ENCODE results near the gene LRRC10B.

Gene LRRC10B

DNA sequence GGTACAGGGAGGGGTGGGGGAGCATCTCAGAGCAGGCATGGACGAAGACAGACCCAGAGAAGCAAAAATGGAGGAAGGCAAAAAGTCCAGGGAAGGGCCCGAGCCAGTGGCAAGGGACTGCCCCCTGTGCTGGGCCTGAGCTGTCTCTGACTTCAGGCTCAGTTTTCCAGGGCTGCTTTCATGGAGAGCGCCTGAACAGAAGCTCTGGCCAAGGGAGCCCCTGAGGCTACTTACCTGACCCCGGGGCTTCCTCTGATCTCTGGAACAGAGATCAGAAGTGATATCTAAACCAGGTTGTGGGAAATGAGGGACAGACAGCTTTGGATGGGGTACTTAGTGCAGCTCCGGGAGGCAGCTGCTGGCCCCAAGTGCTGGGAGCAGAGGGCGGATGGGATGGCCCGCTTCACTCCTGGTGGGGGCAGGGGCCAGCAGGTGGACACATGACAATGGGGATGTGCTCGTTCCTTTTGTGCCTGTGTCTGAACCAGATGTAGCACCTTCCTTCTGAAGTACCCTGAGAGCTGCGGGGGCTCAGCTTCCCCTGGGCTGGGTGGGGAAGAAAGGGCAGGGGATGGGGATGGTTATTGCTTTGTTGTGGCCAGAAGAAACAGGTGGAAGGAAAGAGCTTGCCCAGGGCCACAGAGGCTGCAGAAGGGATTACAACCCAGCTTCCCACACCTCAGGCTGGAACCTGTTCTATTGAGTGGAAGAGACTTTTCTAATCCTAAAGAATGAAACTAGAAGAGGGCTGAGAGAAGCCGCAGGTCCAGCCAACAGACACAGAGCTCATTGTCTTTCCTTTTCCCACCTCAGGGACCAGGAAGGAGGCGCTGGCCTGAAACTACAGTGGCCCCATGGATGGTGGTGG lies 5.7 kb downstream of the LRRC10B start:
- DNase-seq (ENCODE audit: low read depth, low spot score): no peak
- H3K4me3 ChIP-seq (ENCODE audit: low read depth, low read length): no peak overlapping the region
- in situ Hi-C loops (cut with HindIII; ENCODE audit: low sequenced_read_pairs): no loop called here
- TF ChIP-seq, protein P1, sequence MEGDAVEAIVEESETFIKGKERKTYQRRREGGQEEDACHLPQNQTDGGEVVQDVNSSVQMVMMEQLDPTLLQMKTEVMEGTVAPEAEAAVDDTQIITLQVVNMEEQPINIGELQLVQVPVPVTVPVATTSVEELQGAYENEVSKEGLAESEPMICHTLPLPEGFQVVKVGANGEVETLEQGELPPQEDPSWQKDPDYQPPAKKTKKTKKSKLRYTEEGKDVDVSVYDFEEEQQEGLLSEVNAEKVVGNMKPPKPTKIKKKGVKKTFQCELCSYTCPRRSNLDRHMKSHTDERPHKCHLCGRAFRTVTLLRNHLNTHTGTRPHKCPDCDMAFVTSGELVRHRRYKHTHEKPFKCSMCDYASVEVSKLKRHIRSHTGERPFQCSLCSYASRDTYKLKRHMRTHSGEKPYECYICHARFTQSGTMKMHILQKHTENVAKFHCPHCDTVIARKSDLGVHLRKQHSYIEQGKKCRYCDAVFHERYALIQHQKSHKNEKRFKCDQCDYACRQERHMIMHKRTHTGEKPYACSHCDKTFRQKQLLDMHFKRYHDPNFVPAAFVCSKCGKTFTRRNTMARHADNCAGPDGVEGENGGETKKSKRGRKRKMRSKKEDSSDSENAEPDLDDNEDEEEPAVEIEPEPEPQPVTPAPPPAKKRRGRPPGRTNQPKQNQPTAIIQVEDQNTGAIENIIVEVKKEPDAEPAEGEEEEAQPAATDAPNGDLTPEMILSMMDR (IDR thresholded peaks at IDR 0.05; ENCODE audit: low read depth, low read length): no peak

DNA sequence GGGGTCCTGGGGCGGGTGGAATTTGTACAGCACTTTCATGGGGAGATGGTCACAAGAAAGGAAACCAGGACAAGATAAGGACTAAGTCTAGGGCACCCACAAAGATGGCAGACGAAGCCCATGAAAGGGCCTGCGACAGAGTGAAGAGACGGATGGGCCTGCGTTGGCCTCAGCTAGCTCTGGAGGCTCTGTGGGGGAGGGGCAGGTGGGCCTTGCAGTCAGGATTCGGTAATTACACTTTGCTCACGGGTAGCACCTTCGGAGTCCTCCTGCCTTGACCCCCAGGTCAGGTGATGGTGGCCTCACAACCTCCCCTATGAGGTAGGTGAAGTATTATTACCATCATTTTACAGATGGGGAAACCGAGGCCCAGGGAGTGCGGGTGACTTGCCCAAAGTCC lies 7.1 kb downstream of the LRRC10B start:
- DNase-seq (ENCODE audit: low read depth, low spot score): no peak
- H3K4me3 ChIP-seq (ENCODE audit: low read depth, low read length): no peak overlapping the region
- TF ChIP-seq, protein P1 (IDR thresholded peaks at IDR 0.05; ENCODE audit: low read depth, low read length): no peak
- in situ Hi-C loops (cut with HindIII; ENCODE audit: low sequenced_read_pairs): no loop called here

DNA sequence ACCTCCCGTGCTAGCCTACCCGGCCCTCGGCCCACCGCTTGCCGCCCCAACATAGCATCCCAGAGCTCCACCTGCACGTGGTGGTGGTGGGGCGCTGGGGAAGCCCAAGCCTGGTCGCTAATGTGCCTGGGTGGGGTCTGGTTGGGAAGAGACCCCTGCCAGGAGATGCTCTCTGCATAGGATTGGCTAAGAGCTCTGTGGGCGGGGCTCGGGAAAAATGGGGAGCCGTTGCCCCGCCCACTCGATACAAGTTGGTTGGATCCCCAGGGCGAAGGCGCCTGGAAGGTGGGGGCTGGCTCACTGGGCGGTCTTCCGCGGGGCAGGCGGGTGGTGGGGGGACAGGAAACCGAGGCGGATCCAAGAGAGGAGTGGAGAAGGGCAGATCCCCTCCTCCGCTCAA lies 7.6 kb downstream of the LRRC10B start:
- TF ChIP-seq, protein P1 (IDR thresholded peaks at IDR 0.05; ENCODE audit: low read depth, low read length): no peak
- no peak overlapping the region for H3K4me3 ChIP-seq (ENCODE audit: low read depth, low read length)
- in situ Hi-C loops (cut with HindIII; ENCODE audit: low sequenced_read_pairs): no loop called here
- no peak for DNase-seq (ENCODE audit: low read depth, low spot score)

DNA sequence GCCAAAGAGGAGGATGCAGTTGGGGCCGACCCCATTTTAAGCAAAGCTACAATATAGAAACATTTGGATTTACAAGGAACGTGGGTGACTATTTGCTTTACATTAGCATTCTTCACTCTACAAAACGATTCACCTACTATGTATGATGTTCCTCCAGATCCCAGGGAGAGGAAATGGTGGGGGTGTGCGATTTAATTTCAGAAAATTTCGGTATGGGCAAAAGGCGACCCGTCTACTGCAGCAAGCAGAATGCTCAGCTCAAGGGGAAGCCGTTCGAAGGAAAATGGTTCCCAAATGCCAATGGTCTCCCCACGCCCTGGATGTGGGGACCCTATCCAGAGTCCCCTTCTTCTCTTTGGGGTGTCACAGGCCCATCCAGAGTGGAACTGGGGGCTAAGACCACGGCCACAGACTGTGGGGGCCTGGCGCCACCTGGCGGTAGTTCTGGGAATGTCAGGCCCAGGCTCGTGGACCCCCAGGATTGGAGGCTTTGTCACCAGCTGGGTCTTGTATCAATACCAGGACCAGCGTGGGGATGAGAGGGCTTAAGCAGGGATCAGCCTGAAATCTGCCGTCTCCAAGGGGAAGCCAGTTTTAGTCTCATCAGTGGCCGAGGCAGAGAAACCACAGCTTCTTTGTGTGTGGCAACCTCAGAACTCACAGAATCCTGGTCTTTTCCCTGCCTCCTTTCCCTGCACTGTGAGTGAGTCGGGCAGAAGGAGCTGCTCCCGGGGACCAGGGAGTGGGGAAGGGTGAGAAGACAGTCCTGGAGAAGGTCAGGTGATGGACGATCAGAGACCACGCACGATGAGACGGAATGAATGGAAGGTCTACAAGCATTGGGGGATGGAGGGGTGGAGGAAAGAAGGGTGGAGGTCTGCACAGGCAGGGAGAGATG lies 8.4 kb downstream of the LRRC10B start:
- in situ Hi-C loops (cut with HindIII; ENCODE audit: low sequenced_read_pairs): no loop called here

DNA sequence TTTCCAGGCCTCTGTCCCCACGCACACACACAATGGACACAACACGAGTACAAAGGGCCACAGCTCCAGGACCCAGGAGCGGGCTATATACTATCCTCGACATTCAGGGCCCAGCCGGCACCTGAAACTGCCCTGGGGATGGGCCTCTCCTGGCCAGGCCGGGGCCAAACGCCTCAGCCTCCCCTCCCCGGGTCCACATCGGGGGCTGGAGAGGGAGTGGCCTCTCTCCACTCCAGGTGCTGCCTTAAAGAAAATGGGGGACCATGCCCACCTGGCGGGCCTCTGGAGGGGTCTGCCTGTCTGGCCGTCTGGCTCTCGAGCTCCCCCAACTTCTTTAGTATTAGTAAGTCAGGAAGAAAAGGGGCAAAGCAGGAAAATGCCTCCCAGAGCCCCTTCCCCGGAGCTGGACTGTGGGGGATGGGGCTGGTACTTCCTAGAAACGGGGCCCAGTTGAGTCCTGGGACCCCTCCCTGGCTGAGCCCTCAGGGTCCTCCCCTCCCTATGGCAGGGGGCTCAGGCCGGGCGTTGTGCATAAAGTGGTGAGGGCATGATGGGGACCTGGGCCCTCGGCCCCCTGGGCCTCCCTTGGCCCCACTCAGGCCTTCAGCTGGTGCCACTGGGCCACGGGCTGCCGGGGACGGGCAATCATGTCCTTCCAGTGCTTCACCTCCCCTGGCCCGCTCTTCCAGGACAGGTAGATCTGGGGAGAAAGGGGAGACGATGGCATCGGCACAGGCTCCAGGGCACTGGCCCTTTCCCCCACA lies 9.7 kb downstream of the LRRC10B start:
- H3K4me3 ChIP-seq (ENCODE audit: low read depth, low read length): no peak overlapping the region
- in situ Hi-C loops (cut with HindIII; ENCODE audit: low sequenced_read_pairs): no loop called here
- TF ChIP-seq, protein P1 (IDR thresholded peaks at IDR 0.05; ENCODE audit: low read depth, low read length): no peak
- DNase-seq (ENCODE audit: low read depth, low spot score): no peak

More for the DNA sequence above, 8.4 kb downstream of the LRRC10B start:
- DNase-seq (ENCODE audit: low read depth, low spot score): peak; percentile 10
- H3K4me3 ChIP-seq (ENCODE audit: low read depth, low read length): no peak overlapping the region
- TF ChIP-seq, protein P1 (IDR thresholded peaks at IDR 0.05; ENCODE audit: low read depth, low read length): peak; percentile 99

DNA sequence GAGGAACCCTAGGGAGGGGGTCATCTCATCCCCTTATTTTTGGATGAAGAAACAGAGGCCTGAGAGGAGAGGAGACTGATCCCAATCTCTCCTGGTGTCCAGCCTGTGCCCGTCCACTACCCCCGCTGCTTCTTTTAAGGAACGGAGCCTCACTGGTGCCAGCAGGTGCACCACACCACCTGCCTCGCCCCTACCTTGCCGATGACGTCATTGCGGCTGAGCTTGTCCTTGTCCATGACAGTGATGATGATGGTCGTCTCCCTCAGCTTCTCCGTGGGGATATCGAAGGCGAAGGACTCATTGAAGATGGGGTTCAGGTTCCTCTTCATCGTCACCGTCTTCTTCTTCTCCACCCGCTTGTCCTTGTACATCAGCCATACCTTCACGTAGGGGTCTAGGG lies 14.3 kb downstream of the LRRC10B start:
- no peak for DNase-seq (ENCODE audit: low read depth, low spot score)
- H3K4me3 ChIP-seq (ENCODE audit: low read depth, low read length): no peak overlapping the region
- in situ Hi-C loops (cut with HindIII; ENCODE audit: low sequenced_read_pairs): no loop called here
- TF ChIP-seq, protein P1 (IDR thresholded peaks at IDR 0.05; ENCODE audit: low read depth, low read length): no peak
